Neuronal stem cell (in vitro differentiated cells): ENCODE data around the gene TUBA1C.
A peak's percentile ranks its signal among the peaks of the same experiment; 100 is the strongest.
"Not testable (repeated sequence)": the region's sequence is repeated elsewhere in the genome, so short reads cannot be mapped to it uniquely, and the experiment has no call there.

Experiments
- DNase-seq: peaks from one replicate; pipeline ENCODE4 v3.0.0-alpha.2; 2013; ENCODE audit warnings: low spot score
- H2AFZ ChIP-seq: one replicate; pipeline ENCODE4 v1.6.1; 2013; ENCODE audit warnings: mild to moderate bottlenecking, low read length, inconsistent platforms
- H2AK5ac ChIP-seq: 2 replicates; pipeline ENCODE4 v1.6.1; 2013; ENCODE audit warnings: low read depth, mild to moderate bottlenecking, inconsistent platforms, low read length, moderate library complexity, mixed read lengths
- H2BK120ac ChIP-seq: 2 replicates; pipeline ENCODE4 v1.6.1; 2013; ENCODE audit warnings: low read depth, mild to moderate bottlenecking, inconsistent platforms, low read length, moderate library complexity, mixed read lengths
- H2BK12ac ChIP-seq: one replicate; pipeline ENCODE4 v1.6.1; 2013; ENCODE audit warnings: low read length, inconsistent platforms
- H2BK15ac ChIP-seq: 2 replicates; pipeline ENCODE4 v1.6.1; 2013; ENCODE audit warnings: mild to moderate bottlenecking, low read length, inconsistent platforms, mixed read lengths
- H2BK5ac ChIP-seq: one replicate; pipeline ENCODE4 v1.6.1; 2013; ENCODE audit warnings: inconsistent platforms, mild to moderate bottlenecking, low read length, moderate library complexity
- H3K14ac ChIP-seq: one replicate; pipeline ENCODE4 v1.6.1; 2013; ENCODE audit warnings: low read length, inconsistent platforms
- H3K18ac ChIP-seq: 2 replicates; pipeline ENCODE4 v1.6.1; 2013; ENCODE audit warnings: low read length, inconsistent platforms
- H3K23ac ChIP-seq: 2 replicates; pipeline ENCODE4 v1.6.1; 2013; ENCODE audit warnings: low read depth, mild to moderate bottlenecking, mixed read lengths, low read length, inconsistent platforms; ENCODE audit not compliant: poor library complexity
- H3K27ac ChIP-seq: replicated peaks from 3 replicates; pipeline ENCODE4 v1.5.1; 2013; ENCODE audit warnings: low read length, inconsistent platforms
- H3K27me3 ChIP-seq, 3 experiments: 2 replicates each; pipeline ENCODE4 v1.6.1; 2013; ENCODE audit warnings: low read length in 3 of 3, mild to moderate bottlenecking in 2 of 3, inconsistent platforms in 1 of 3, low read depth in 1 of 3, mixed read lengths in 1 of 3, moderate library complexity in 1 of 3; ENCODE audit not compliant: control insufficient read depth in 3 of 3, insufficient read depth in 3 of 3
- H3K36me3 ChIP-seq, 2 donors: replicated peaks in 1 of 2; 2 replicates each; pipeline ENCODE4 v1.6.1; 2013; ENCODE audit warnings: low read length in 2 of 2; ENCODE audit not compliant: control insufficient read depth in 2 of 2, insufficient read depth in 2 of 2
- H3K4ac ChIP-seq: 2 replicates; pipeline ENCODE4 v1.6.1; 2013; ENCODE audit warnings: inconsistent platforms, mild to moderate bottlenecking, low read length, moderate library complexity
- H3K4me1 ChIP-seq, 2 donors: 1 replicate in 1 of 2; 2 replicates in 1 of 2; pipeline ENCODE4 v1.6.1; 2013; ENCODE audit warnings: low read length in 2 of 2, low read depth in 1 of 2; ENCODE audit not compliant: control insufficient read depth in 2 of 2, insufficient read depth in 1 of 2
- H3K4me2 ChIP-seq: one replicate; pipeline ENCODE4 v1.6.1; 2013; ENCODE audit warnings: mild to moderate bottlenecking, low read length, inconsistent platforms; ENCODE audit not compliant: insufficient read depth, poor library complexity, severe bottlenecking
- H3K4me3 ChIP-seq, 2 donors: 2 replicates each; pipeline ENCODE4 v1.5.1; 2013; ENCODE audit warnings: low read length in 2 of 2, mild to moderate bottlenecking in 2 of 2, inconsistent platforms in 1 of 2, moderate library complexity in 1 of 2
- H3K79me1 ChIP-seq: one replicate; pipeline ENCODE4 v1.6.1; 2013; ENCODE audit warnings: low read depth, mild to moderate bottlenecking, inconsistent platforms, low read length, moderate library complexity
- H3K9ac ChIP-seq: one replicate; pipeline ENCODE4 v1.6.1; 2013; ENCODE audit warnings: mild to moderate bottlenecking, low read depth, low read length, inconsistent platforms; ENCODE audit not compliant: poor library complexity
- H3K9me3 ChIP-seq, 2 donors: replicated peaks in 1 of 2; 2 replicates each; pipeline versions ENCODE3 to v1.6.1; 2013; ENCODE audit warnings: low read length in 2 of 2, mild to moderate bottlenecking in 2 of 2, inconsistent platforms in 1 of 2, low read depth in 1 of 2, mixed read lengths in 1 of 2, moderate library complexity in 1 of 2; ENCODE audit not compliant: control insufficient read depth in 2 of 2, insufficient read depth in 1 of 2
- H4K8ac ChIP-seq: one replicate; pipeline ENCODE4 v1.6.1; 2013; ENCODE audit warnings: low read depth, mild to moderate bottlenecking, inconsistent platforms, low read length, moderate library complexity
- H4K91ac ChIP-seq: one replicate; pipeline ENCODE4 v1.6.1; 2013; ENCODE audit warnings: low read length, low read depth, mild to moderate bottlenecking, inconsistent platforms; ENCODE audit not compliant: poor library complexity
- WGBS, 2 donors: extraction: QIAGEN DNeasy Blood & Tissue Kit; methylation state at CpG; one replicate each; pipeline ENCODE4 v1.1.7; 2013; ENCODE audit warnings: missing lambda C conversion rate in 2 of 2, mixed read lengths in 1 of 2; ENCODE audit not compliant: insufficient read length in 2 of 2, insufficient replicate concordance in 1 of 2; ENCODE audit errors: extremely low coverage in 2 of 2; 5-methylcytosine and 5-hydroxymethylcytosine counted together

Gene TUBA1C

GRCh38 chr12:49282302-49282701 lies 17.4 kb downstream of the TUBA1C start:
- Histone ChIP-seq H2BK12ac (no peak overlapping the region), H3K9me3 (no peaks in the 10 kb centered on the region), H3K79me1 (no peaks in the 10 kb centered on the region), H3K4ac (no peak overlapping the region), H3K23ac (no peak overlapping the region), H2AFZ (peak overlapping the region; percentile 74), H3K36me3 (no peaks in the 10 kb centered on the region), H2AK5ac (no peak overlapping the region), H2BK5ac (no peak overlapping the region), H4K91ac (no peak overlapping the region), H3K4me3 (no peak overlapping the region), H3K4me2 (no peak overlapping the region), H3K4me1 (peaks cover 16 to 19% of the 10 kb centered on the region in 2 donors), H3K27me3 (peaks cover 0 to 4% (median 0%) of the 10 kb centered on the region in 3 experiments), H2BK120ac (no peak overlapping the region), H3K27ac (peak overlapping the region; percentile 50), H4K8ac (no peak overlapping the region), H3K14ac (no peak overlapping the region), H3K18ac (peak overlapping the region; percentile 69), H2BK15ac (no peak overlapping the region), H3K9ac (no peak overlapping the region)
- no peak for DNase-seq
- WGBS, 2 donors = no CpG with 5 or more reads among the region's 5 CpGs

GRCh38 chr12:49282740-49283375 lies 18.0 kb downstream of the TUBA1C start:
- not testable (repeated sequence) for DNase-seq, H2BK12ac ChIP-seq, H3K23ac ChIP-seq, H2AK5ac ChIP-seq, H3K4me3 ChIP-seq, H3K9ac ChIP-seq, H3K14ac ChIP-seq, H2BK120ac ChIP-seq, H3K9me3 ChIP-seq, H3K79me1 ChIP-seq, H2BK5ac ChIP-seq, H3K4me2 ChIP-seq, H3K4ac ChIP-seq, H4K91ac ChIP-seq, H4K8ac ChIP-seq, H3K27me3 ChIP-seq, H3K36me3 ChIP-seq, H2BK15ac ChIP-seq
- Histone ChIP-seq H2AFZ (peak overlapping the region; percentile 74), H3K4me1 (peaks cover 16% of the 10 kb centered on the region in 2 donors), H3K18ac (peak overlapping the region; percentile 69), H3K27ac (peak overlapping the region; percentile 50)
- no CpG with 5 or more reads among the region's 6 CpGs for WGBS, 2 donors

GRCh38 chr12:49283541-49284429 lies 18.9 kb downstream of the TUBA1C start:
- Histone ChIP-seq H2BK5ac (peak overlapping the region; percentile 33), H2BK12ac (peak overlapping the region; percentile 63), H3K9me3 (no peaks in the 10 kb centered on the region), H3K4ac (no peak overlapping the region), H2BK15ac (peak overlapping the region; percentile 73), H4K8ac (no peak overlapping the region), H3K14ac (no peak overlapping the region), H3K79me1 (no peaks in the 10 kb centered on the region), H3K27ac (no peak overlapping the region), H3K36me3 (no peaks in the 10 kb centered on the region), H4K91ac (no peak overlapping the region), H3K27me3 (peaks cover 0 to 5% (median 3%) of the 10 kb centered on the region in 3 experiments), H2AFZ (no peak overlapping the region), H2BK120ac (no peak overlapping the region), H3K4me3 (no peak overlapping the region), H3K4me1 (peaks cover 16 to 18% of the 10 kb centered on the region in 2 donors), H3K18ac (peak overlapping the region; percentile 77), H3K23ac (peak overlapping the region; percentile 58), H3K4me2 (no peak overlapping the region), H2AK5ac (peak overlapping the region; percentile 95), H3K9ac (no peak overlapping the region)
- no peak for DNase-seq
- no CpG with 5 or more reads among the region's 25 CpGs for WGBS, 2 donors

- no peak overlapping the region for H4K8ac ChIP-seq
- H2AFZ ChIP-seq = no peak overlapping the region
- H3K4me1 ChIP-seq = peaks cover 16% of the 10 kb centered on the region in 2 donors
- DNase-seq = no peak
- peaks cover 0 to 8% (median 3%) of the 10 kb centered on the region in 3 experiments for H3K27me3 ChIP-seq
- no peaks in the 10 kb centered on the region for H3K9me3 ChIP-seq
- no peak overlapping the region for H3K14ac ChIP-seq
- H3K4me2 ChIP-seq = no peak overlapping the region
- H3K36me3 ChIP-seq = no peaks in the 10 kb centered on the region
- H3K27ac ChIP-seq = no peak overlapping the region
- no peak overlapping the region for H2BK12ac ChIP-seq
- H3K79me1 ChIP-seq = no peaks in the 10 kb centered on the region
- H3K18ac ChIP-seq = no peak overlapping the region
- H2BK120ac ChIP-seq = no peak overlapping the region
- no peak overlapping the region for H3K4ac ChIP-seq
- no peak overlapping the region for H3K4me3 ChIP-seq
- no peak overlapping the region for H2BK15ac ChIP-seq
- H2AK5ac ChIP-seq = no peak overlapping the region
- no peak overlapping the region for H4K91ac ChIP-seq
- no CpG with 5 or more reads among the region's 4 CpGs for WGBS, 2 donors
- H3K9ac ChIP-seq = no peak overlapping the region
- no peak overlapping the region for H3K23ac ChIP-seq
- no peak overlapping the region for H2BK5ac ChIP-seq
These were observed 19.8 kb downstream of the TUBA1C start for GRCh38 chr12:49284672-49285071.
